SU-DHL-6 (cell line): ENCODE results near the gene LHFPL6.

Experiments used
- EZH2phosphoT487 ChIP-seq: fragments of 200-600 bp; sonication (generic), shearing (Covaris generic); conservative IDR thresholded peaks from 2 replicates; pipeline ENCODE4 v1.6.1; 2018; ENCODE audit warnings: mild to moderate bottlenecking, antibody characterized with exemption, low read length, moderate library complexity, mixed read lengths
- TF ChIP-seq, protein P1 (sequence below): fragments of 200-600 bp; sonication (generic); IDR thresholded peaks from one replicate; pipeline ENCODE4 v1.5.1; 2017; ENCODE audit warnings: antibody characterized with exemption, mild to moderate bottlenecking, low read length, moderate library complexity; ENCODE audit not compliant: insufficient read depth, poor library complexity, severe bottlenecking

DNA sequence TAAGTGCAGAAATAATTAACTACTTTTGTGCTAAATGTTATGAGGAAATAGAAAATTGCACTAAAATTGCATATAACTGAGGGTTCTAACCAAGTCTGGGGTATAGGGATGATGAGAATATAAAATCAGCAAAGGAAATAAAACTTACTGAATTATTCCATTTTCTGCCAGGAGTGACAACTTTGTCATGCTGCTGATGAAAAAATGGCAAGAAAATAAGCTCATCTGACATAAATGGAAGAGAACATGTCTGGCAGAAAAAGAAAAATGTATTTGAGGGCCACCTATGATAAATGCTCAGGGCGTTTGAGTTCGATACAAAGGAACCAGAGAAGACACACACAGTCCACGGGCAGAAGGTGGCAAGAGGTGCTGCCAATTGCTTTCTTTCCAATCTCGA lies 78.2 kb downstream of the LHFPL6 start:
- TF ChIP-seq, protein P1, sequence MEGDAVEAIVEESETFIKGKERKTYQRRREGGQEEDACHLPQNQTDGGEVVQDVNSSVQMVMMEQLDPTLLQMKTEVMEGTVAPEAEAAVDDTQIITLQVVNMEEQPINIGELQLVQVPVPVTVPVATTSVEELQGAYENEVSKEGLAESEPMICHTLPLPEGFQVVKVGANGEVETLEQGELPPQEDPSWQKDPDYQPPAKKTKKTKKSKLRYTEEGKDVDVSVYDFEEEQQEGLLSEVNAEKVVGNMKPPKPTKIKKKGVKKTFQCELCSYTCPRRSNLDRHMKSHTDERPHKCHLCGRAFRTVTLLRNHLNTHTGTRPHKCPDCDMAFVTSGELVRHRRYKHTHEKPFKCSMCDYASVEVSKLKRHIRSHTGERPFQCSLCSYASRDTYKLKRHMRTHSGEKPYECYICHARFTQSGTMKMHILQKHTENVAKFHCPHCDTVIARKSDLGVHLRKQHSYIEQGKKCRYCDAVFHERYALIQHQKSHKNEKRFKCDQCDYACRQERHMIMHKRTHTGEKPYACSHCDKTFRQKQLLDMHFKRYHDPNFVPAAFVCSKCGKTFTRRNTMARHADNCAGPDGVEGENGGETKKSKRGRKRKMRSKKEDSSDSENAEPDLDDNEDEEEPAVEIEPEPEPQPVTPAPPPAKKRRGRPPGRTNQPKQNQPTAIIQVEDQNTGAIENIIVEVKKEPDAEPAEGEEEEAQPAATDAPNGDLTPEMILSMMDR = no peak
- TF ChIP-seq EZH2phosphoT487 = no peak
